ENCODE measurements around the gene YPEL2.

The YPEL2 gene

DNA sequence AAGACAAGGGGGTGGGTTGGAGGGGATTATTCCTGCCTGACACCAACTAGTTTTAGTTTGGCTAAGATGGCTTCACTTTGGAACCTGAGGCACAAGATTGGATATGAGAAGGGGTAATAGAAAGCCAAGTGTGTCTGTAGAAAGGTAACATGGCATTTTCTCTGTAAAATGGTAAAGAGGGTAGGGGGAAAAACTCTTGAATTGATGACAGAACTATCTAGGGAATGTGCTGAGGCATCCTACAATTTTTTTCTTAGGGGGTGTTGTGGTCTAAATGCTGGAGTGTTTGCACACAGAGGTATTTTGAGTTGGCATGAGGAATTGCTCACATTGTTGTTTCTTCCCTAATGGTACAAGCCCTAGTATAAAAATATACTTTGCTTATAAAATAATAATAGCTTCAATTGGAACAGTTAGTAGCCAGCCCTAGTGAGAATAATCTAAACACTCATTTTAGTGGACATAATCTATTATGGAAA is 25.8 kb downstream of the YPEL2 start:
- DNase-seq: no peak

DNA sequence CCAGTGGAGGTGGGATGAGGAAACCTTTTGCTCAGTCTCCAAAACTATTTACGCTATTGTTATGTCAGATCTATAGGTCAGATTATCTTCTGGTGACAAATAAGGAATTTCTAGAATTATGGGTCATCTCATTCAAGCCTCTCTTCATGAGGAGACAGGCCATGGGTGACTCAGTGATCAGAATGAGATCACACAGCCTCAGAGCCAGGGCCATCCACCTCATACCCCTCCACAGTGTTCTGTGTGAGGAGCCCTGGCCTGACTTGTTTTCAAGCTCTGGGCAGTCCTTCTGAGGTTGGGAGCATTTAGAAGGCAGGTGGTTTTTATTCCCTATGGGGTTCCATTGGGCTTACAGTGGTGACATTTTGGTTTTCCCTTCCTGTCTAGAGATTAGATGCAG is 26.5 kb downstream of the YPEL2 start:
- no peak for DNase-seq

DNA sequence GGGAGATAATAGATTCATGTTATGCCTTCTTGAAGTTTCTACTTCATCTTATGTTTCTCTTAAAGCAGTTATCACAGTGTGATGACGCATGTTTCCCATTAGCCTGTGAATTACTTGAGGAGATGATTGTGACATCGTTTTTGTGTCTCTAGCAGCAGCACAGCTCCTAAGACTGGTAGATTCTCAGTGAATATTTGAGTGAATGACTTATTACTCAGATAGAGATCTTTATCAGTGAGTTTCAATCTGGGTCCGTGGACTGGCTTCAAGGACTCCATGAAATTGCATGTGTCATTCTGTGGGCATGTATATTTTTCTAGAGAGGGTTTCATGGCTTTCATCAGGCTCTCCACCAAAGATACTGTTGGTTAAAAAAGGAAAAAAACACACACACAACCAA is 29.9 kb downstream of the YPEL2 start:
- DNase-seq: no peak

DNA sequence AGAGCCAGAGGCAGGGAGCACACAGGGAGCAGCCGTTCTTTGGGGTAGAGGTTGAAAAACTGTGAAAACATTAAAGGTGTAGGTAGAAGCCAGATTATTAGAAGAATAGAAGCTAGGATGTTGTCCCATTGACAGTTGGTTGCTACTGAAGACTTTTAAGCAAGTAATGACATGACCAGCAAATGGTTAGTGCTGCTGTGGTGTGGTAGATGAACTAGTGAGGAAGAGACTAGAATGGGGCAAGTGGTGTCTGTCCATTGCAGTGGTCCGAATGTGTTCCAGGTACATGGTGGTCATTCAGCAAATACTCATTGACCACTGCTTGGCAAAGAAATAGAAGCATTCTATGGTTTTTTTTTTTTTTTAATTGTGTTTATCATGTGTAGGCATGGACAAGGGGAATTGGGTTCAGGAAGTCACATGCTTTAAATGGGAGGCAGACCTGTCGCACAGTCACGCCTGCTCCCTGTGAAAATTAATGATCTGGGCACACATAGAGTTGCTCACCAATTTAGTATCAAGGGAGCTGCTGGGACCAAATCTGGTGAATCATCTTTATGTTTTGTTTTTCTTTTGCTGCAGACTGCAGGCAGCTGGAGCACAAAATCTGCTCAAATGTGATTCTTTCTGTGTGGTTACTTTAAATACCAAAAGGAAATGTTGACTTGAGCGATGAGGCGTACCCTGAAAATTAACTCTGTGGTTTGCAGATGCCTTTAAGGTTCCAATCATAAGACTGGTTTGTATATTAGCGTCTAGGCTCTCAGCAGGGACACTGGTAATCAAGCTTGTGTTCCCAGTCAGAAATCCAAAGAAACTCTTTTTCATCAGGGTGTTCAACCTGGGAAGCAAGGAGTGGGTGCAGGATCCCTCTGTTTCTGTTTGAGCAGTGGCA is 30.7 kb downstream of the YPEL2 start:
- DNase-seq: no peak

DNA sequence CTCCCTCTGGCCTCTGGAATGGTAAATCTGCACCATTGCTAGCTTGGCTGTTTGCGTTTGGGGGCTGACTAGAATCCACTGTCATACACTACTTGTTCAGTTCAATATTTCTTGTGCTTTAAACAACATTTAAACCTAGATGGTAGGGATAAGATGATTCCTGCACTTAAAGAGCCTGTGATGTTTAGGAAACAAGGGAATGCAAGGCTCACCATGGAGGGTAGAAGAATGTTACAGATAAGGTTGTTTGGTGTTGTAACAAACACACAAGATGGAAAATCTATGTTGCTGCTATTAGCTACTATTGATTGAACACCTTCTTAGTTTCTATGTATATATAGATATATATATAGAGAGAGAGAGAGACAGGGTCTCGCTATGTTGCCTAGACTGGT is 31.4 kb downstream of the YPEL2 start:
- no peak for DNase-seq

DNA sequence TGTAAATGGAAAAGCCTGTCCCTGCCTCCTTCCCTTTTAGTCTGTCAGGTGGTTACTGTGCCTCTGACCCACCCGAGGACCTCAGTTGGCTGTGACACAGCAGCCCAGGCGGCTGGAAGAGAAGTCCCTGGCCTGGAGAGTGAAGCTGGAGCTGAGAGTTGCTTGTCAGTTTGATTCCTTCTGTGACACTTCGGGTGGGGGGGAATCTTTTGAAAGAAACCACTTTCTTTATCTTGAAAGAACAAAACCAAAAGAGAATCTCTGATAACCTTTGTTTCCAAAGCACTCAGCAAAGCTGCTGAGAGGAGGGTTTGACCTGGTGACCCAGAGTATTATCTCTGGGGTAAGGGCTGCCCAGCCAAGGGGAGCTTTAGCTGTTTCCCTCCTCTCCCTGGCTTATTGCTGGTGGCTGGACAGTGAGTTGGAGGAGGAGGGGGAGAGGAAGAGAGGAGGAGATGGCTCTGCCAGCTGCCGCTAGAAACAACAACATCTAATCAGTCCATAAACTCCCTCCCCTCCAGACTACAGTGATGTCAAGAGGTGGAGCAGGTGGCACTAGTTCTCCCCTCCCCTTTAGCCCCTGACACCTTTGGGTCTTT is 34.0 kb downstream of the YPEL2 start:
- no peak for DNase-seq

DNA sequence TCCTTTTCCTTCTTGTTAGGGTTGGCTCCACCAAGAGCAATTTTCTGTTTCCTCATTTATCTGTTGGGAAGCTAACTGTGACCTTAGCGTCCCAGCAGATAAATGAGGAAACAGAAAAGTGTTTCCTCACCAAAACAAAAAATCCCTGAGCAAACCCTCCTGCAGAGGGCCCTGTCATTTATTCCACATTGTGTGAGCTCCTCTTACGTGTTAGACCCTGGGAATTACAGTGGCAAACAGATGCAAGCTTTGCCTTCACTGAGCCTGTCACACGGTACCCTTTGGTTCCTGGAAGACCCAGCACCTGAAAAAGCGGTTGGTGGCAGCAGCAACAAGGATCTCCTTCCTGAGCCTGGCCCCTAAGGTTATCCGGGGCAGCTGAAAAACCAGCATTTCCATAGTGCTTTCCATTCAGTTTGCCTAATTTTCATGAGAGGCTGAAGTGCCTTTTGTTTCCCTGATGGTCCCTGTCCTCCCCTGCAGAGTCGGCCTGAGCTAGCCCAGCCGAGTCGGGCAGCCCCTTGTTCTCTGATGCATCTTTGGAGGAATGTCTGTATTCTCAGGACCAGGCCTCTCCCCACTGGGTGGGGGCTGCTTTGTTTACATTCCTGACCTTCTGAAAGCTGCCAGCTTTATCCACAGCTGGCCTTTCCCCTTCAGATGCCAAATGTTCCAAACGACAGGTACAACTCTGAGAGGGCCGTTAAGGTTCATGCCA is 34.7 kb downstream of the YPEL2 start:
- no peak for DNase-seq

DNA sequence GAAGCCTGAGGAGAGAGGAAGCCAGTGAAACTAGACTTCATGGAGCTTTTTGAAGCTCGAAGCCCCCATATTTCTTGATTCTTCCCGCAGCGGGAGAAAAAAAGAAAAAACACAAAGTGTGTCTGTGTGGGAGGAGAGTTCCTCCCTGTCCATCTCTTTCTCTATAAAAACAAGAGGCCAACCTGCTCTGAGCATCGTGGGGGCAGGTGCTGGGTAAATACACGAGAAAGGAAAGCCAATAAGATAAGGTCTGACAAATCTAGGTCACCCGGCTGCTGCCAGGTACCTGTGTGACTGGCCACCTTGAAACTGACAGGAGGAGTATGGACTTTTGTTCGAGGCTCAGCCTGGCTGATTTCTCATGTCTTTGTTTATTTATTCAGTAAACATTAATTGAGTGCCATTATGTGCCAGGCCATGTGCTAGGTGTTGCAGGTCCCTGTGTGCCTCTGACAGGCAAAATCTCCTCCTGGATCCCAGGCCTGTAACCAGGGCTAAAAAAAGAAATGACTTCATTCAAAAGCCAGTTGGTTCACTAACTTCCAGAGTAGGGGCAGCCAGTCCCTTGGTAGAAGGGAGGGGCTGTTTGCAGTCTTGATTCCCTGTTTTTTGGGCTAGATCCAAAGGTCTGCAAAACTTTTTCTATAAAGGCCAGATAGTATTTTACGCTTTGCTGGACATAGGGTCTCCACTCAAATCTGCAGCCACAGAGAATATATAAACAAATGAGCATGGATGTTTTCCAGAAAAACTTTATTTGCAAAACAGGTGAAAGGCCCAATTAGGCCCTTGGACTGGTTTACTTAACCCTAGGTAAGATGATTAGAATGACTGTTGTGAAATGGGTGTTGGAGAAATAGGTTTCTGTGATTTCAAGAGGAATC is 35.6 kb downstream of the YPEL2 start:
- no peak for DNase-seq

DNA sequence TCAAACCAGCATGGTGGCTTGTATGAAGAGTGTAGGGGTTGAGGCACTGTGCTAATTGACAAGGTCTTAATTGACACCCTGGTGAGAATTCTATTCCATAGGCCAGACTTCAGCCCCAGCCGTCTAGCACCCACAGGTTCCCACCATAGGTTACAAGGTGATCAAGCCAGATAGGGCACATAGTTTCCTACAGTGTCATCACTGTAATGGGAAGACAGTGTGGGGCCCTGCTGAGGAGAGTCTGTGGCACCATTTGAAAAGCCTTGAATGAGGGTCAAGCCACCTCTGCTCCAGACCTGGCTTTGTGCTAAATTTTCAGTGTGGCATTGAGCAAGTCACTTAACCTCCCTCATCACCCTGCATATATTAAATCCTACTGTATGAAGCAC is 36.2 kb downstream of the YPEL2 start:
- no peak for DNase-seq

DNA sequence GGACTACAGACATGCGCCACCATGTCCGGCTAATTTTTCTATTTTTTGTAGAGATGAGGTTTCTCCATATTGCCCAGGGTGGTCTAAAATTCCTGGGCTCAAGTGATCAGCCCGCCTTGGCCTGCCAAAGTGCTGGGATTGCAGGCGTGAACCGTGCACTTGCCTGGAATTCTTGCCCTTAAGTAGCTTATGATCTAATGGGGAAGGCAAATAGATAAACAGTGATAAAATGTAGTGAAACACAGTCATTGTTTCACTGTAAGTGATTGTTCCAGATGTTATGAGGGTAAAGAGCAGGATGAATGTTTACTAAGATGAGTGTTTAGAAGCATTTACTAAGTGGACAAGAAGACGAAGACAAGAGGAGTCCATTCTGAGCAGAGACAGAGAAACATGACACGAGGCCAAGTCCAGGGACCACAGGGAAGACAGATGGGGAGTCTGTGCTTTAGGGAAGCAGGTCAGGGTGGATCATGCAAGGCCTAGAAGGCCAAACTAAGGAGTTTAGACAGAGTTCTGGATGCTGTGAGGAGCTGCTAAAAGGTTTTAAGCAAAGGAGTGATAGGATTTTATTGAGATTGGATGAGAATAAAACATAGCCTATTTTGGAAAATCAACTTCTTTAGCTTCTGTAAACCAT is 36.9 kb downstream of the YPEL2 start:
- no peak for DNase-seq

DNA sequence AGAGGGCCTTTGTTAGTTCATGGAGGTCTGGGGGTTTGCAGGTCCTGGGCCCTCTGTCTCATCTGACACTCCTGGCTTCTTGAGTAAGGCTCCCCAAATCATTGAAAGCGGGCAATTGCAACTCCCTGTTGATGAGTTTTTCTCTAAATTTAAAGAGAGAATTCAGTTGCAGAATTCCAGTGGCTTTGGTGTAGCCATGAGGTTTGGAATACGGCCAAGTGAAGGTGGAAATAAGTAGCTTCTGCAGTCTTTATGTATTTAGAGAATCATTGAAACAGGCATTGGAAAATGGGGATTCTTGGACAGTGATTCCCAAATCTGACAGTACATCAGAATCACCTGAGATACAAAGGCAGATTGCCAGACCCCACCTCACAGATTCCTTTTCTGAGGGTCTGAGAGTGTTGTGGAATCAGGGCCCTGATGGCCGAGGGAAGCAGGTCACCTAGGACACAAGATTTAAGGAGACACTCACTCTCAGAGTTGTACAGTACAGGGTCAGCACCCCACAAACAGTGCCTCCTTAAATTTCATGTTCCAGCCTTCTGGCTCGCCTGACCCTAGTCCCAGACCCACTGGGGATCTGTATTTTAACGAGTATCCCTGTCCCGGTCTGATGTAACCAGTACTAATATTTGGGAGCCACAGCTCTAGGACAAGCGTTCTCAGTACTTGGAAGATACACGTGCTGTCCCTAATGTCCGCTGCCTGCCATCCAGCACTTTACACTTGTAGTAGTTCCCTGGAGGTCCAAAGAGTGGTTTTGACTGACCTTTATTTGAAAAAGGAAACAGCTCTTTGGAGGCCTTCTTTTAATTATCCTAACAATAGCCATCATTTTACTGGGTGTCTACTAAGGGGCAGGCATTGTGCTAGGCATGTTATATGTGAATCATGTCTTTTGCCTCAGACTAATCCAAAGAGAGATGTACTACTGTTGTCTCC is 37.8 kb downstream of the YPEL2 start:
- no peak for DNase-seq

DNA sequence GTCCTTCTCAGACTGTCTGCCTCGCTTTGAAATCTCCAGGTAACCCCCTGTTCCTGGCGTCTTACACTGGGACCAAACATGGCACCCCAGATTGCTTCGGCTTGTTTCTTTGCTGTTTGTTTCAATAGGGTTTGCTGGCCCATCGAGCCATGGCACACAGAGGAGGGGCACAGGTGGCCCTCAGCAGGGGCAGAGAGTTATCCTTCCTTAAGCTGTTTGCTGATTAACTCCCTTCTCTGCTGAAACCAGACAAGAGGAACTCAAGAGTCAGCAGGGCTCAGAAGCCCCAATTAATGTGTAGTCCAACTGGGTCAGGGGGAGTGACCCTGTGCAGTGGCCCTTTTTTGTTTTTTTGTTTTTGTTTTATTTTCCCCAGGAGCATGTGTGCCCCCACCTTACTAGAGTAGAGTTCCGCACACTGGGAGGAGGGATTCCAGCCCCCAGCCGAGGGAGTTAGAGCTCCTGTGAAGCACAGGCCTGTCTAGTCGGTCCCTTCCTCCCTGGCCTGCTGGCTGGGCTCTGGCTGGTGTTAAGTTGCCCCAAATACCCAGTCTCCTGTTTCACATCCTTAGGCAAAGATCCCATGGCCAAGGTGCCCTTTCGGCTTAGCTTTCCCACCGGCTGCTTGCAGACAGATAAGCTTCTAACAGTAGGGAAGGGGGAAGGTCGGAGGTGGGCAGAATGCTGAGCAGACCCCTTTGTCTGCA is 39.3 kb downstream of the YPEL2 start:
- DNase-seq: no peak

DNA sequence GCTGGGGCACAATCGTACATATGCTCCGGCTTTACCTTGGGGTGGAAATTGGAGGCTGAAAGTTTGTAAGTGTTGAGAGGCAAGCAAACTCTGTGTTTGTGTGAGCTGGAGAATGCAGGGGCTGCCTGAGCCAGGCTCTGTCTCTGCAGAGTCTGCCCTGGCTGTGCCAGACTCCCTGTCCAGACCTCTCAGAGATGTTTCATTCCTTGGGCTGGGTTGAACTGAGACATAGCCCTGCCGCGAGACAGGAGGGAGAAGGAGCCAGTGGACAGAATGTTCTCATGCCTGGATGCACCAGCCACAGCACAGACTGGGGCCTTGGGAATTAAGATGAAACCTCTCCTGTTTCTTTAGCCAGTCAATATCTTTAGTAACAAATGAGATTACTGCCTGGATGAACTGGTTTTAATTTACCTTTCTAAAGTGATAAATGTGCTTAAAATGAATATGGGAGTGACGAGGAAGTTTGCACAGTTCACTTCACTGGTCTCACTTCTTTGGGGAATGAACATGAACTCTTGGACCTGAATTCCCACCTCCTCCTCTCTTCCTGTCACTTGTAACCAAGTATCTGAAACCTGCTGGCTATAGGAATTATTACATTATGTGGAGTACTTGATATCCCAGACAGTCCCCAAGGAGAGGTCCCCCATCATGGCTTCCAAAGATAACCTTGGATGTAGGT is 40.1 kb downstream of the YPEL2 start:
- no peak for DNase-seq

DNA sequence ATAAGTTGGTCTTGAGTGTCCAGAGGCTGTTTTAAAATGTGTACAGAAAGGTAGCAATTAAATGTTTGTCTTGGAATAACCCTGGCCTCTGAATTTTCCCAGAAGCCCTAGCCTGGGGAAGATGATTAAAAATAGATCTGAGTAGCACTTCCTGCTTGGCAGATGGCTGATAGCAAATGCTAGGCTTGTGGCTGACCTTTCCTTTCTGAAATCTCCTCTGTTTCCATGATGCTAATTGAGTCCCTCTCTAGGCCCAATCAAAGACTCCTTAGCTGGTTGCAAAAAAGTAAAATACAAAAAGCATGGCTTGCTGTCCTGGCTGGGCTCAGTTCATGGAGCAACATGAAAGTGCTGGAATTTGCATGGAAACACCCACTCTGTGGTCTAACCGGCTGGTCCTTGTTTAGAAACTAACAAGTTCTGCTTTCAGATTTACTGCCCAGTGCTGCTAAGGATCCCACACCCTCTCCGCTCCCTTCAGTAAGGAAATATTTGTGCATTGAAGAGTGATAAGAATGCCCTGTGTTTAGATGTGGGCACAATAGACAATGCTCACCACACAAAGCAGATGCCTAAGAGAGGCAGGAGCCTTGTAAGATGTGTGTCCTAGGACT is 40.8 kb downstream of the YPEL2 start:
- DNase-seq: no peak

DNA sequence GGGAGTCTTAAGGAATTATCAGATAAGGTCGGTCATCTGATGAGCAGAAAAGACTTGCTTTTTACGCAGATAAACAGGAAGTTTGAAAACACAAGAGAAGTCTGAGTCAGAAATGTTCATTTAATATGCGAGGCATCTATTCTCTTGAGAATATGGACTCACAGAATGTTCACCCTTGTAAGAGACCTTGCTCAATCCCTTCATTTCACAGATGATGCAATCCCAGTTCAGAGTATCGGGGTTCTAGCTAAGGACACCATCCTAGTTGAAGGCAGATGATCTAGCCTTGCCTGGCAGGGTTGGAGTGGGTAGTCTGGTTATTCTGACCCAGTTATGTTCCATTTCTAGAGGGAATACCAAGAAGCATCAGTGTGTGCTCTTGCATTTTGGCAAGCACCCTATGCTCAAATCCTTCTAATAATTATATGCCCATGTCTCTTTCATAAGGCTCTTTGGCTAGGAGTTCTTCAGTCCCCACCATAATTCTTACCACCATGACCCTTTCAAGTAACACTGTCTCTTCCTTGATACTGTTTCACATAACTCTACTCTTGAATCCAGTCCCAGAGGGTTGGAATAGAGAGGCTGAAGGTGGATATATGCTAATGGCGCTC is 42.5 kb downstream of the YPEL2 start:
- DNase-seq: no peak

DNA sequence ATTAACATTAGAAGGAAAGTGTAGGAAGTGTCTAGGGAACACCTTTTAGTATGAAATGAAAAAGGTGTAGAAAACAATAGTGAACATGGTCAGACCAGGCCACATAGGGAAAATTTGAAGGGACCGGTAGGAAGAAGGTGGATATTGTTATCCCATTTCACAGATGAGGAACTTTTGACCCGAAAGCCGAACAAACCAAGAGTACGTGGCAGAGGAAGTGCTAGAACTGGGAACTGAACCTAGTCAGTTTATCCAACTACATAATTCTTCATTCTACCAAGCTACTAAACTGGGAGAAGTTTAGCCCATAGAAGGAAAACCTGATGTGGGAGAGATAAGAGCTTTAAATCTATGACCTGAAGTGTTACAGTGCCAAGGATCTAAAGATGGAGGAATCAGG is 43.2 kb downstream of the YPEL2 start:
- DNase-seq: no peak

DNA sequence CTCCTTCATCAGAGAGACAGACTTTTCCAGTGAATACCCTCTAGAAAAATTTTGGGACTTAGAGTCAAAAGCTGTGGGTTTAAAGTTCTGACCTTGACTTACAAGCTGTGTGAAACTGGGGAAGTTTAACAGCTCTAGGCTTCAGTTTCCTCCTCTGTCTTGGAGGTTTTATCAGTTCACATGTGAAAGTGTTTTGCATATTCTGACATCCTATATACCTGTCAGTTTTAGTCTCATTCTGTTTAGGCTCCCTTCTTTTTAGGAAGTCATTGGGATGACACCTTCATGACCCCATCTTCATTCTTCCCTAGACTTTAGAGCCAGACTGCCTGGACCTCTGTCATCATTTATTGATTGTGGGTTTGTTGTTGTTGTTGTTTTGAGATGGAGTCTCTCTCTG is 44.4 kb downstream of the YPEL2 start:
- DNase-seq: no peak

DNA sequence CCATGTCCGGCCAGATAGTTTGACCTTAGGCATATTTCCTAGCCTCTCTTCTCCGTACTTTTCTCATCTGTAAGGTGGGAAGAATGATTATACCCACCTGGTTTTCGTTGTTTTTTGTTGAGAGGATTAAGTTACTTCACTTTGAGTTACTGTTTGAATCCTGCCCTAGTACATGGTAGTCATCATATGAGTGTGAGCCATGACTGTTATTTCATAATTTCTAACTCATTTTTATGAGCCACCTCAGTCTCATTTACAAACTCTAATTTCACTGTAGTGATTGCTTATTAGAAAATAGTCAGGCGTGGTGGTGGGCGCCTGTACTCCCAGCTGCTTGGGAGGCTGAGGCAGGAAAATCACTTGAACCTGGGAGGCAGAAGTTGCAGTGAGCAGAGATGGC is 45.1 kb downstream of the YPEL2 start:
- no peak for DNase-seq

DNA sequence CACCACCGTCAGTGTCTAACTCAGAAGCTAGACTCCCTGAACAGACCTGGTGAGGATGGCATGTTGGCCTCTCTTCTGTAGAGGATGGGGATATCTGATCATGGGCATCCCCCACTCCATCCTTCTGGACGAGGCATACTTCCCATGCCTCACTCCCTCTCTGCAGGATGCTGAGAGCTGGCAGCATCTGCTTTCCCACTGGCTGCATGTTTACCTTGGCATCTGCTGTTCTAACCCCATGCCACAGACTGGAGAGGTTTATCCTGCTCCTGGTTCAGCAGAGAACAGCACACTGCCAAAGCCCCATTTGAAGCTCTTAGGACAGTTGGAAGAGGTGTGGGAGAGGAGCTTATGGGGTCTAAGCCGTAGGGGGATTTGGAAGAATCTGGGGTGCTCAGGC is 46.0 kb downstream of the YPEL2 start:
- no peak for DNase-seq
